Epithelial cell of alveolus of lung (primary cell): ENCODE results near the gene IFT52. TPM values are rescaled to one million over a fixed set of nuclear protein-coding genes. Genes with fewer than 3 reads are reported as not detected.

Experiments
- total RNA-seq: library from RNA; depleted of rRNA; stranded (reverse); fragments of >200 nt; gene quantifications from 2 replicates; pipeline ENCODE4 v1.2.1, GENCODE V29; 2015

The IFT52 gene, protein sequence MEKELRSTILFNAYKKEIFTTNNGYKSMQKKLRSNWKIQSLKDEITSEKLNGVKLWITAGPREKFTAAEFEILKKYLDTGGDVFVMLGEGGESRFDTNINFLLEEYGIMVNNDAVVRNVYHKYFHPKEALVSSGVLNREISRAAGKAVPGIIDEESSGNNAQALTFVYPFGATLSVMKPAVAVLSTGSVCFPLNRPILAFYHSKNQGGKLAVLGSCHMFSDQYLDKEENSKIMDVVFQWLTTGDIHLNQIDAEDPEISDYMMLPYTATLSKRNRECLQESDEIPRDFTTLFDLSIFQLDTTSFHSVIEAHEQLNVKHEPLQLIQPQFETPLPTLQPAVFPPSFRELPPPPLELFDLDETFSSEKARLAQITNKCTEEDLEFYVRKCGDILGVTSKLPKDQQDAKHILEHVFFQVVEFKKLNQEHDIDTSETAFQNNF
- total RNA-seq: 18.6 and 29.5 TPM in 2 replicates

DNA sequence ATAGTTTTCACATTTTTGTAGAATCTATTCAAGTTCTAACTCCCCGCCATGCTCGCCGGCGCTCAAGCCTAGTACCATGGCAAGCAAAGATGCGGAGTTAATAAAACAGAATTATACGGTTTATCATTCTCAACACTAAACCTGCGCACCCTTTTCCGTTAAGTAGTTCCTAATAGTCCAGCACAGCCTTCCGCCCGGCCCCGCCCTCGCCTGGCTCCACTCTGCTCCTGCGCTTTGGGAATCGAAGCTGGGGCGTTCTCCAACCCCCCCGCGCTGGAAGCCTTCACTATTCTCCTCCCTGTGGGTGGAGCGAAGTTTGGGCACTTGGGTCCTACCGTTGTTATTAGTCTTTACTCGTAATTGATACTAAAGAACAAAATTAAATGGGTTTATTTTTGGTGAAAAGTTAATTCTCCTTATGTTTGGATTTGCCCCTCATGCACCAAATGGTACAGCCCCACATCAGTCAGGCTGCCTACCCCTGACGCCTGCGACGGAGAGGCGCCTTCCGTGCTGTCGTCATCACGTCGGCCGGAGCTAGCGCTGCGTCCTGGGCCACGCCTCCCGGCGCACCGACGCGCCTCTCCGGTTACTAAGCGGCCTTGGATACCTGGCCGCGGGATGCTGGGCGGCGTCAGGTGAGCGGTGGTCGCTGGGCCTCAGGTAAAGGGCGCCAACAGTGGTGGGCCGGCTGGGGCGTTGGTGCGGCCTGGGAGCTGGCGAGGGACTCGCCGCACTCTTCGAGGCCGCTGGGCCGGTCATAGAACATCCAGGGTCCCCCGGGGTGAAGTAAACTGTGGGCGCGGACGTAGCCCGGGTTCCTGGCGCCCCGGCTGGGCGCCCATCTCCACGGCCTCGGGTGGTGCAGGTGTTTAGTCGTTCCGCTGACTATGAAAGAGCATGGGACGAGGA, at the start of gene IFT52:
IFT52 (plus strand) TSS at position 546 of the 912 bp plus-strand sequence. CDS start 3,762 bp downstream, outside the sequence.

DNA sequence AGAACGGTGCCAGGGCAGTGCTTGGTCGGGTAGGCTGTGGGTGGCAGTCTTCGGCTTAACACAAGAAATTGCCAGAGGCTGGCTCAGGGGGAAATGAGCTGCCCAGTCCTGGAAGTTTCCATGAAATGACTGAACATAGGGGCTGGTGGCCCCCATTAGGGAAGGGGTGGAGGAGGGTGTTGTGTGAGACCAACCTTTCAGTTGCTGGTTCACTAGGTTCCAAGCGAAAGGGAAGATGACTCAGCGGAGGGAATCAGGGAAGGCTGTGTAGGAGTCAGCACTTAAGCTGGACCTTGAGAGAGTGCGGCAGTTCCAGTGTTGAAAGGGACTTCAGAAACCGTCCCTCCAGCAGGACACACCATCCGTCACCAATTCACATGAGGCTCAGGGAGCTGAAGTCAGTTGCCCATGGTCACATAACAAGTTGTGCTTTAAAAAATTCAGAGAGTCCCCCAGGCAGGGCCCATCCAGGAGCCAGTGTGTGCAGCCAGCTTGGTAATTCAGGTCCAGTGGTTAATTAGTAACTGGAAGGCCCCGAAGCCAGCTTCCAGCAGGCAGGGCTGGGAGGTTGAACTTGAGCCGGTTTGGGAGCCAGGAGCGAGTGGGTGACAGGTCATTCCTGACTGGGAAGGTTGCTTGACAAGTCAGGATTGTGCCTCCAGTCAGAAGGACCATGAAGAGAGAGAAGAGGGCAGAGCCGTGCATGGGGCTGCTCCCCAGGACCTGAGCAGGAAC, 32.2 kb upstream of the IFT52 start, which contains the start of gene SGK2:
SGK2 (plus strand) TSS at position 616 of the 735 bp plus-strand sequence. CDS start 7,469 bp downstream, outside the sequence.

DNA sequence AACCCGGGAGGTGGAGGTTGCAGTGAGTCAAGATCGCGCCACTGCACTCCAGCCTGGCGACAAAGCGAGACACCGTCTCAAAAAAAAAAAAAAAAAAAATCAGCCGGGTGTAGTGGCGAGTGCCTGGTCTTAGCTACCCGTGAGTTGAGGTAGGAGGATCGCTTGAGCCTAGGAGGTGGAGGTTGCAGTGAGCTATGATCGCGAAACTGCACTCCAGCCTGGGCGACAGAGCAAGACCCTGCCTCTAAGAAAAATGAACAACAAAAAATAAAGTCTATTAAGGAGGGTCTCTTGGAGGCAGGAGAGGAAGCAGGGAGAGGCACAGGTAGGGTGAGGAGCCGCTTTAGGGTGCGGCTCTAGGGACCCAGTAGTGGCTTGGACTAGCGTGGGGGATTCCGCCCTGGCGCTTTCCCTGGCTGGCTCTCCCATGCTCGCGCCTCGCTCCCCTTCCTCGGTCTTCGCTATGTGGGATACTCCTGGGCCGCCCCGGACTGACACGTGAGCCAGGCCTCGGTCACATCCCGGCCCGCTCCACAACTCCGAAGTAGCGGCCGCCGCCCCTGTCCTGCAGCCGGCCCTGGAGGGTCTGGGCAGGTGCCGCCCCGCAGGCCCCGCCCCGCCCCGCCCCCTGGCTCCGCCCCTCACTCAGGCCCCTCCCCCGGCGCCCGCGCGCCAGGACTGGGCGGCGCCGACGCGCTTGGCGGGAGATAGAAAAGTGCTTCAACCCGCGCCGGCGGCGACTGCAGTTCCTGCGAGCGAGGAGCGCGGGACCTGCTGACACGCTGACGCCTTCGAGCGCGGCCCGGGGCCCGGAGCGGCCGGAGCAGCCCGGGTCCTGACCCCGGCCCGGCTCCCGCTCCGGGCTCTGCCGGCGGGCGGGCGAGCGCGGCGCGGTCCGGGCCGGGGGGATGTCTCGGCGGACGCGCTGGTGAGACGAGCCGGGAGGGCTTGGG, 75.9 kb downstream of the IFT52 start, which contains the start of gene MYBL2:
MYBL2 (plus strand) TSS at position 739 of the 953 bp plus-strand sequence; CDS start at position 909, 170 bp downstream.

Other genes with a start within 250 kb of the IFT52 start
- 46.9 and 70.1 TPM in 2 replicates for gene SRSF6, start 133.0 kb upstream of the IFT52 start, total RNA-seq
- gene L3MBTL1, start 83.2 kb upstream of the IFT52 start, total RNA-seq: 0.39 and 2.5 TPM in 2 replicates
- not detected in 2 replicates for gene SGK2, start 31.9 kb upstream of the IFT52 start, total RNA-seq
- 9.4 and 32.3 TPM in 2 replicates for gene MYBL2, start 76.2 kb downstream of the IFT52 start, total RNA-seq
- not detected in 2 replicates for gene GTSF1L, start 136.1 kb downstream of the IFT52 start, total RNA-seq